ENCODE results near the gene CALML5.

CALML5 gene

GRCh38 chr10:5500910-5501309 is 1.5 kb upstream of the CALML5 start:
- no peak for DNase-seq (ENCODE audit: low spot score)

- DNase-seq (ENCODE audit: low spot score), result no peak
These were observed 846 bp upstream of the CALML5 start for GRCh38 chr10:5500162-5500670.

GRCh38 chr10:5498791-5499492 is 428 bp downstream of the CALML5 start:
- DNase-seq (ENCODE audit: low spot score), result no peak

GRCh38 chr10:5497948-5498730 is 1.2 kb downstream of the CALML5 start:
- DNase-seq (ENCODE audit: low spot score), result no peak

- no peak for DNase-seq (ENCODE audit: low spot score)
These were observed 2.1 kb downstream of the CALML5 start for GRCh38 chr10:5497289-5497688.

GRCh38 chr10:5496261-5497250 is 2.8 kb downstream of the CALML5 start:
- no peak for DNase-seq (ENCODE audit: low spot score)

GRCh38 chr10:5494611-5495010 is 4.8 kb downstream of the CALML5 start:
- DNase-seq (ENCODE audit: low spot score), result no peak

GRCh38 chr10:5493691-5494090 is 5.7 kb downstream of the CALML5 start:
- DNase-seq (ENCODE audit: low spot score), result no peak

GRCh38 chr10:5492929-5493576 is 6.3 kb downstream of the CALML5 start:
- no peak for DNase-seq (ENCODE audit: low spot score)

GRCh38 chr10:5492322-5492855 is 7.0 kb downstream of the CALML5 start:
- DNase-seq (ENCODE audit: low spot score), result no peak

- DNase-seq (ENCODE audit: low spot score), result no peak
These were observed 7.9 kb downstream of the CALML5 start for GRCh38 chr10:5491477-5491876.

GRCh38 chr10:5490698-5491464 is 8.5 kb downstream of the CALML5 start:
- no peak for DNase-seq (ENCODE audit: low spot score)

GRCh38 chr10:5490032-5490431 is 9.3 kb downstream of the CALML5 start:
- DNase-seq (ENCODE audit: low spot score), result no peak

- DNase-seq (ENCODE audit: low spot score), result no peak
These were observed 10.9 kb downstream of the CALML5 start for GRCh38 chr10:5488272-5489161.

GRCh38 chr10:5486853-5487235 is 12.5 kb downstream of the CALML5 start:
- DNase-seq (ENCODE audit: low spot score), result no peak

GRCh38 chr10:5485948-5486852 is 13.2 kb downstream of the CALML5 start:
- DNase-seq (ENCODE audit: low spot score), result no peak

- DNase-seq (ENCODE audit: low spot score), result no peak
These were observed 14.1 kb downstream of the CALML5 start for GRCh38 chr10:5485290-5485689.

- no peak for DNase-seq (ENCODE audit: low spot score)
These were observed 15.2 kb downstream of the CALML5 start for GRCh38 chr10:5484205-5484604.
